Measurements from ENCODE around the gene SMIM7.
"Not testable (repeated sequence)": the region's sequence is repeated elsewhere in the genome, so short reads cannot be mapped to it uniquely, and the experiment has no call there.

The SMIM7 gene

DNA sequence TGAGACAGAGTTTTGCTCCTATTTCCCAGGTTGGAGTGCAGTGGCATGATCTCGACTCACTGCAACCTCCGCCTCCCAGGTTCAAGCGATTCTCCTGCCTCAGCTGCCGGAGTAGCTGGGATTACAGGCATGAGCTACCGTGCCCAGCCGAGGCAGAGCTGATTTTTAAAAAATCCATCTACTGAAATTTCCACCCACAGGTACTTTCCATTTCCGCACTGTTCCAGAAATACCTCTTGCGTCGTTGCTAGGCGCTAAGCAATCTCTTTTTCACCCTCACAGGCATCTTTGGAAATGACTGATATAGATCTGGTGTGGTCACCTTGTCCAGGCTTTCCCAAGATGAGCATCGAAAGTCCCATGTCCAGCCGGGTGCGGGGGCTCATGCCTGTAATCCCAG, 10.3 kb upstream of the SMIM7 start:
- TF ChIP-seq, protein P1, sequence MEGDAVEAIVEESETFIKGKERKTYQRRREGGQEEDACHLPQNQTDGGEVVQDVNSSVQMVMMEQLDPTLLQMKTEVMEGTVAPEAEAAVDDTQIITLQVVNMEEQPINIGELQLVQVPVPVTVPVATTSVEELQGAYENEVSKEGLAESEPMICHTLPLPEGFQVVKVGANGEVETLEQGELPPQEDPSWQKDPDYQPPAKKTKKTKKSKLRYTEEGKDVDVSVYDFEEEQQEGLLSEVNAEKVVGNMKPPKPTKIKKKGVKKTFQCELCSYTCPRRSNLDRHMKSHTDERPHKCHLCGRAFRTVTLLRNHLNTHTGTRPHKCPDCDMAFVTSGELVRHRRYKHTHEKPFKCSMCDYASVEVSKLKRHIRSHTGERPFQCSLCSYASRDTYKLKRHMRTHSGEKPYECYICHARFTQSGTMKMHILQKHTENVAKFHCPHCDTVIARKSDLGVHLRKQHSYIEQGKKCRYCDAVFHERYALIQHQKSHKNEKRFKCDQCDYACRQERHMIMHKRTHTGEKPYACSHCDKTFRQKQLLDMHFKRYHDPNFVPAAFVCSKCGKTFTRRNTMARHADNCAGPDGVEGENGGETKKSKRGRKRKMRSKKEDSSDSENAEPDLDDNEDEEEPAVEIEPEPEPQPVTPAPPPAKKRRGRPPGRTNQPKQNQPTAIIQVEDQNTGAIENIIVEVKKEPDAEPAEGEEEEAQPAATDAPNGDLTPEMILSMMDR (IDR thresholded peaks at IDR 0.05; ENCODE audit: borderline replicate concordance, insufficient read depth, low read depth, low read length) = no peak
- no peak overlapping the region for H3K4me3 ChIP-seq (ENCODE audit: low read depth, low read length)

DNA sequence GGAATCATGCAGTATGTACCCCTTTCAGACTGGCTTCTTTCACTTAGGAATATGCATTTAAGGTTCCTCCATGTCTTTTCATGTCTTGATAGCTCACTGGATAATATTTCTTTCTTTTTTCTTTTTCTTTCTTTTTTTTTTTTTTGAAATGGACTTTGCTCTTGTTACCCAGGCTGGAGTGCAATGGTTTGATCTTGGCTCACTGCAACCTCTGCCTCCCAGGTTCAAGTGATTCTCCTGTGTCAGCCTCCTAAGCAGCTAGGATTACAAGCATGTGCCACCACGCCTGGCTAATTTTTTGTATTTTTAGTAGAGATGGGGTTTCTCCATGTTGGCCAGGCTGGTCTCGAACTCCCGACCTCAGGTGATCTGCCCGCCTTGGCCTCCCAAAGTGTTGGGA, 8.8 kb upstream of the SMIM7 start:
- H3K4me3 ChIP-seq (ENCODE audit: low read depth, low read length) = not testable (repeated sequence)

DNA sequence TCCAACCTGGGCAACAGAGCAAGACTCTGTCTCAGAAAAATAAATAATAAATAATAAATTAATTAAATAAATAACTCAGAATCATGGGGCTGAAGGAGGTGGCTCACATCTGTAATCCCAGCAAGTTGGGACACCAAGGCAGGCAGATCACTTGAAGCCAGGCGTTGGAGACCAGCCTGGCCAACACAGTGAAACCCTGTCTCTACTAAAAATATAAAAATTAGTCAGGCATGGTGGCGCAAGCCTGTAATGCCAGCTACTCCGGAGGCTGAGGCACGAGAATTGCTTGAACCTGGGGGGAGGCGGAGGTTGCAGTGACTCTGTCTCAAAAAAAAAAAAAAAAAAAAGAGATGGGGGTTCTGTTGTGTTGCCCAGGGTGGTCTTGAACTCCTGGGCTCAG, 8.2 kb upstream of the SMIM7 start:
- H3K4me3 ChIP-seq (ENCODE audit: low read depth, low read length) = no peak overlapping the region
- TF ChIP-seq, protein P1 (IDR thresholded peaks at IDR 0.05; ENCODE audit: borderline replicate concordance, insufficient read depth, low read depth, low read length) = no peak

DNA sequence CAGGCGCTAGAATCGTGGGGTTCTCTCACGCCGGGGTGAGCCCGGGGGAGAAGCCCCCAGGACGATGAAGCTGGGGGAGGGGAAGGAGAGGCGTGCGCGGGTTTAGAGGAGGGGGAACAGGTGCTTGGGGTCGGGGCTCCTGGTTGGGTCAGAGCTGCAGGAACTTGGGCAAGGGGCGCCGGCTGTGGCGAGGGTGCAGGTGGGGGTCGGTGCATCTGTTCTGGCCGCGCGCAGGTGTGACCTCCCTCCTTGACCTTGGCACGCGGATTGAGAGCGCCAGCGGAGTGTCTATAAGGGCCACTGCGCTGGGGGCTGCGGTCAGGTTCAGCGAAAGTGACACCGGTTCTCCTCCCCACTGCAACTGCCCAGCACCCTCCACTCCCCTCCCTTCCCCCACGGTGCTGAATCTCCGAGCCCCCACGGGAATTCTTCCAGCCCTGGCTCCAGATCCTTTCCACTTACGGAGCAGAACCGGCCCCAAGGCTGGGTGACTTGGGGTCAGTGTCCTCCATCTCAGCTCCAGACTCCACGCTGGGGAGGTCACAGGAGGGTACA, 1.6 kb upstream of the SMIM7 start:
- peak overlapping the region; percentile 82 for H3K4me3 ChIP-seq (ENCODE audit: low read depth, low read length)

DNA sequence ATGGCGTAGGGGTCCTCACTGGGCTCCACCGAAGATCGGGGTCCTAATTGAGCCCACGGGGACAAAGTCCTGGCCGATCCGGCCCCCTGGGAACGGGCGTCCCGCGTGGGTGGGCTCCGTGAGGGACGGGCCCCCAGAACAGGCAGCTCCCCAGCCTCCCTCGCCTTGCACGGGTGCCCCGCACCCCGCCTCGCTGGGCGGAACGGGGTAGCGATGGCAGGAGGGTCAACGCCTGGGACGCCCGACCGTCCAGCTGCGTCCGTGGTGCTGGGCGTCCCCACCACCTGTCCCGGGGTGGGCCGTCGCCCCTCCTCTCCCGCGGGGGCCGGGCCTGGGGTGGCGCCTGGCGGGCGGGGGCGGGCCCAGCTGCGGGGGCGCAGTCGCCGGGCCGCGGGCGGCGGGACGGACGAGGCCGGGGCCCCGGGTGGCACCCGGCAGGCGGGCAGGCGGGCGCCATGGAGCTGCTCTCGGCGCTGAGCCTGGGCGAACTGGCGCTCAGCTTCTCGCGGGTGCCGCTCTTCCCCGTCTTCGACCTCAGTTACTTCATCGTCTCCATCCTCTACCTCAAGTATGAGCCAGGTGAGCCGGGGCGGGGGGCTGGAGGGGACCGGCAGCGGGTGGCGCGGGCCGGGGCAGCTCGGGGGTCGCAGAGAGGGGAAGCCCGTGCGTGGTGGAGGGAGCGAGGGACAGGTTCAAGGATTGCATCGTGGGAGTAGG, 977 bp upstream of the SMIM7 start, which contains the start of gene TMEM38A:
TMEM38A (plus strand) TSS at position 377 of the 717 bp plus-strand sequence; CDS start at position 456, 79 bp downstream.
- H3K4me3 ChIP-seq (ENCODE audit: low read depth, low read length) = peak within 1 kb of the TSS; percentile 82
- TF ChIP-seq, protein P1 (IDR thresholded peaks at IDR 0.05; ENCODE audit: borderline replicate concordance, insufficient read depth, low read depth, low read length) = no peak

More for the DNA sequence above, 1.6 kb upstream of the SMIM7 start:
- TF ChIP-seq, protein P1 (IDR thresholded peaks at IDR 0.05; ENCODE audit: borderline replicate concordance, insufficient read depth, low read depth, low read length) = no peak

DNA sequence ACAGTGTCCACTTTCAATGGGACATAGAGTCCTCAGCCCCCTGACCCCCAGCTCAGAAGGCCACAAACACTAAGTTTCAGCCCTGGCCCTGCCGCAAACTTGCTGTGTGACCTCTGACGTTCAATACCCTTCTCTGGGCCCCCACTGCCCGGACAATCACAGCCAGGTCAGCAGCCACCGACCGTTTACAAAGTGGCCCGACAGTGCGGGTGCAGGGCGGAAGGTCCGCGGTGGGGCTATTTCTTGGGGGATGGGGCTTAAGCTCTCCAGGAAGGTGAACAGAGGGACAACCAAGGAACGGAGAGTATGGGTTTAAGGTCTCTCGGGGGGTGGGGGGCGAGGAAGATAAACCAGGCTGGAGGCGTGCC, 496 bp downstream of the SMIM7 start:
- H3K4me3 ChIP-seq (ENCODE audit: low read depth, low read length) = peak overlapping the region; percentile 82
- TF ChIP-seq, protein P1 (IDR thresholded peaks at IDR 0.05; ENCODE audit: borderline replicate concordance, insufficient read depth, low read depth, low read length) = no peak

DNA sequence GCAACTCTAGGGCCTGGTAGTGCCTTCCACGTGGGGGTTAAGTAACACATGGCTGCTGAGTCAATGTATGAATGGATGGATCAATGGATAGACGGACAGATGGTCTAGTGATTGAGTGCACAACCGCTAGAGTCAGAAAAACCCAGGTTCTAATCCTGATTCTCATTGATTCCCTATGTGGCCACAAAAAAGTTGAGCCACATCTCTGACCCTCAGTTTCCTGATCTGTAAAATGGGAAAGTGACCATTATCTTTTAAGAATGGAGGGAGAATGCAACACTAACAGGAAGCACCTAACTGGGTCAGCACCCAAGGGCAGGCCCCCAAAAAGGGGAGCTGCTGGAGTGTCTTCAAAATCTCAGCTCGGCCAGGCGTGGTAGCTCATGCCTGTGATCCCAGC, 2.6 kb downstream of the SMIM7 start:
- TF ChIP-seq, protein P1 (IDR thresholded peaks at IDR 0.05; ENCODE audit: borderline replicate concordance, insufficient read depth, low read depth, low read length) = no peak
- H3K4me3 ChIP-seq (ENCODE audit: low read depth, low read length) = no peak overlapping the region

All from GM12875 (cell line).